ENCODE results near the gene HEXIM2.

DNA sequence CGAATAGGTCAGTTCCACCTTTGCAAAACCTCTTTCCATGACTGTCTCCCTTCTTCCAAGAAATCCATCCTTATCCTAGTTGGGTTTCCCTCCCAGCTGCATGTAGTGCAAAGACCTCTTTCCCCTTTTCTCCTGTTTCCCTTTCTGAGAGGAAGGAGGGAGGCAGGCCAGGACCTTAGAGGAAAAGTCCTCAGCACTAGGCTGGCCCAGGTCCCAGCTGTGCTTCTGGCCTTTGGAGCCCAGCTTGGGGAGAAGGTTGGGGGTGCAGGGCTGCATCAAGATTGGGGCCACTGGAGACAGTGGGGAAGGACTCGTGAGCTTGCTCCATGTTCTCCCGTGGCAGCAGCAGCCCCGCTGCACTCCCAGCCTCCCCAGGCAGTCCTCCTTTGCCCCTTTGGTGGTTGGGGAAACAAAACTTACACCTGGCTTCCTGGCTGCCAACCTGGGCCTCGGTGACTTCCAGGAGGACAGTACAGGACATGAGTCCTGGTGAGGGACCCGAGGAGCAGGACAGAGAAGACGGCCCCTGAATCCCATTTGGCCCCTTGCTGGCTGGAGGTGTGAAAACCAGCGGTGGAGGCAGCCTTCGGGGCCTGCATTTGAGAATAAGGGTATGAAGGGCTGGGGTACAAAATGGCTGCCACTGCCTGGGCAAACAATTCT, 481 bp downstream of the HEXIM2 start:
- TF ChIP-seq EZH2 (IDR thresholded peaks at IDR 0.05) (no peak), POLR2AphosphoS5 (IDR thresholded peaks at IDR 0.05; ENCODE audit: borderline replicate concordance, low read depth, low read length) (no peak), FOXP2 (optimal IDR thresholded peaks at IDR 0.05; ENCODE audit: control extremely low read depth, extremely low read length, insufficient read depth) (no peak)

Data from SK-N-MC (cell line).